Activated CD8-positive, alpha-beta memory T cell treated with anti-CD3 and anti-CD28 coated beads, Interleukin-2, amount 50 U/mL, for 48 hours (primary cell): Measurements from ENCODE around the gene SPOP.
"Not testable (repeated sequence)": the region's sequence is repeated elsewhere in the genome, so short reads cannot be mapped to it uniquely, and the experiment has no call there.

Experiments
- DNase-seq: peaks from one replicate; pipeline ENCODE4 v3.0.0-alpha.2; 2020

SPOP gene

DNA sequence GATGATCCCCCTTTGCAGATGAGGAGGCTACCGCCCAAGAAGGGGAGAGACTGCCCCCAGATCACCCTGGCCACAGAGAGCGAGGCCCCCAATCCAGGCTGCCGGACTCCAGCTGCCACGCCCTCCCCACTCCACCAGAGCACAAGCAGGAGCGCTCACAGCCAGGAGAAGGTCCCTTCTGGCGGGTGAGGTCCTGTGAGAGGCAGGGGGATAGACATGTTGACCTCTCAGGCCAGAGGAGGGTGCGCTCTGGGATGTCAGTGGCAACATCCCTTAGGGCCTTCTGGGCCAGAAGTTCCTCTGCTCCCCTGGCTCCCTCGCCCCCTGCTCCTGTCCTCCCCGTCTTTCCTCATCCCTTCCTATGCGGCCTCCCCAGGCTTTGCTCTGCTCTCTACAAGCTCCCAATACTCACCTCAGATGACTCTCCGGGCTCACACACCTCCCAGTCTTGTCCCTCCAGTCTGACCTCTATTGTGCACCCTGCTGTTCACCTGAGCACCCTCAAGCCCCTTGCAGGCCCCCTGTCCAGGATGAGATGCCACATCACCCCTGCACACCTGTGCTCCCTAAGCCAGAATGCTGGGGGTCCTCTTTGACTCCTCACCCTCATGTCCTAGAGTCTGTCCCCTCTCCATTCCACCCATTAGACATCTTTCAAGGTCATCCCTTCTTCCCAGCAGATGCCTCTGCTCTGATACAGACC is 107.2 kb downstream of the SPOP start:
- DNase-seq = no peak

DNA sequence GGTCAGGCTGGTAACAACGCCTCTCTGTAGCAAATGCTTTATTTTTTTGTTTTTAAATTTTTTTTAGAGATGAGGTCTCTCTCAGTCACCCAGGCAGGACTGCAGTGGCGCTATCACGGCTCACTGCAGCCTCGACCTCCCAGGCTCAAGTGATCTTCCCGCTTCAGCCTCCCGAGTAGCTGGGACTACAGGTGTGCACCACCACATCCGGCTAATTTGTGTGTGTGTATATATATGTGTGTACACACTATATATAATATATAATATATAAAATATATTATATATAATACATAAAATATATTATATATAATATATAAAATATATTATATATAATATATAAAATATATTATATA is 109.2 kb downstream of the SPOP start:
- DNase-seq = not testable (repeated sequence)

DNA sequence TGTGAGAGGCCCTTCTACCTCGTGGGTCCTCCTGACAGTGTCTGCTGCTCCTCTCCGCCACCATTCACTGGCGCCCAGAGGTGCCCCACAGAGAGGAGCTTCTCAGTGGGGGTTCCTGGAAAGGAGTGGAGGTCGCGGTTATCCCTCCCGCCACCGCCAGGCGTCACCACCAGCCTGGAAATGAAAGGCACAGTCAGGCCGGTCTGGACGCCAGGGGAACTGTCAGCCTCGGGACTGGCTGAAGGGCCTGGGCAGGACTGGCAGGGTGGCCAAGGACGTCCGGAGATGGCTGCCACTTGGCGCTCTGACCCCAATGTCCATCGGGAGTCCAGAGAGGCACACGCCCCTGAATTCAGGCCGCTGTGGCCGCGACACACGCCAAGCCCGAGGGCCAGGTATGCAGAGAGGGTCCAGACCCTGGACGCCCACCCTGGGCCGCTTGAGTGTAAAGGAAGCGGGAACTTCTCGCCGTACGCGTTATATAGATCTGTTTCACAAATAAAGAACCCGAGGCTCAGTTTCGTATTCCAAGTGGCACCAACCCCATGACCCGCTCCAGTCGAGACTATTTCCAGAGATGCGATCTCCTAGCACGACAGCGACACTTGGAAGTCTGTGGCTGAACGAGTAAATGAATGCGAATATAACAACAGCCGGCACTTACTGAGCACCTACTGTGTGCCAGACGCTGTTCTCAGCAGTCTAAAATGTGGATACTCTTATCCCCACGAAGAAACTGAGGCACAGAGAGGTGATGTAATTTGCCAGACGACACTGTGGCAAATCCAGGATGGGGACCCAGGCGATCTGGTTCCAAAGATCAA is 109.8 kb downstream of the SPOP start:
- peak; percentile 95 for DNase-seq

DNA sequence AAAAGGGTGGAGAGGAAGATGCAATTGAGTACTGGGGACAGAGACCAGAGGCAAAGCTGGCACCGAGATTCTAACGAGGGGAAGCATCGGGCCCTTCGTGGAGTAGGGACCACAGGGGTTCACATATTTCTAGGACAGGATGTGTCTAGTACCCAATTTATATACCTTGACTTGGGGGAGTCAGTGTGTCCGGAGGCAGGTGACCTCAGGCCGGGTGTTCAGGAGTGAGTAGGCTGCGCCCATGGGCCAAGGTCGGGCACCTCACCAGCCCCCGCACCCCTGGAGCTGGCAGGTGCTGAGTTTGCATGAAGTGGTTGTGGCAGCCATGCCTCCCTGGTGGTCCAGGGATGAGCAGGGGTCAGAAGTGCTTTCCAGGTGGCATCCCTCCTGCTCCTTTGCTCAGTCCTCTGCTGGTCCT is 110.8 kb downstream of the SPOP start:
- DNase-seq = peak; percentile 50

DNA sequence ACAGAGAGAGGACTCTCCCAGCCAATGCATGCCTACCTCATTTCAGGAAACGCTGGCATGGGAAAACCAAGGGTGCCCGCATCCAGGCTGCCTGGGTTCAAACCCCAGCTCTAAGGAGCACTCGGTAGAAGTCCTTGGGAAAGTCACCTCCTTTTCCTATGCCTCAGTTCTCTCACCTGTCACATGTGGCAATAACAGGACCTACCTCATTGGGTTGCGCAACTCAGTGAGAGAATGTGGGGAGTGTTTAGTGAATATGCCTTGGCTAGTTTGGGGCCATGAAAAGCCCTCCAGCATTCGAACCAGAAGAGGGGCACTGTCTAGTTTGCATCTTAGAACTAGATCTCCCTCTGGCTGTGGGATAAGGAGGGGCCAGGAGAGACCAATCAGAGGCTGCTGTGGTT is 111.2 kb downstream of the SPOP start:
- no peak for DNase-seq

DNA sequence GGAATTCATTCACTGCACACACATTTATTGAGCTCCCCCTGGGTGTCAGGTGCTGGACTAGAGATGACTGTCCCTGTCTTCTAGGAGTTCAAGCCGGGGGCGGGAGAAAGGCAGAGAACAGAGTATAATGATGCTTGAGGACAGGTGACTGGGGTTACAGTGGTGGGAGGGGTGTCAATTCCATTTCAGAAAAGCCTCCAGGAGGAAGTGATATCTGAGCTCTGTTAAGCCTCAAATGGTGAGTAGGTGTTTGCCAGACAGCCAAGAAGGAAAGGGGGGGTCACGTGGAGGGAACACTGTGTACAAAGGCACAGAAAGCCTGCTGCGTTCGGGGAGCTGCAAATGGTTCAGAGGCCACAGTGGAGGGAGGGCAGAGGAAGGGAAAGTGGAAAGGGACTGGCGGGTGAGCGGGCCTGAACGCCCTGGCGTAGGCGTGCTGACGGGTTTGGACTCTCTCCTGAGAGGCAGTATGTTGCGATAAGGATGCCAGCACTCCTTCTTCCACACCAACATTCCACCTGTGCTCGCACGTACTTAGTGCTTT is 111.9 kb downstream of the SPOP start:
- peak; percentile 57 for DNase-seq

DNA sequence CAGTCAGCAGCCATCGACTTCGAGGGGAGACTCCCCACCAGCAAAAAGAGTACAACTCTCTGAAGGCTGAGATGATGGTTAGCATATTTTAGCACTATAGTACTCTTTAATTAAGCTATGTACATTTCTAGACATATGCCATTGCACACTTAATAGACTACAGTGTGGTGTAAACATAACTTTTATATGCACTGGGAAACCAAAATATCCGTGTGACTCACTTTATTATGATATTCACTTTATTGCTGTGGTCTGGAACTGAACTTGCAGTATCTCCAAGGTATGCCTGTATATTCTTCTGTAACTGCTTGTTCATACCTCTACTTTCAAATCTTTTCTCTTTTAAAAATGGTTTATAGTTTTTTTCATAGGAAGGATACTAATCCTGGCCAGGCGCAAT is 113.3 kb downstream of the SPOP start:
- DNase-seq = no peak

DNA sequence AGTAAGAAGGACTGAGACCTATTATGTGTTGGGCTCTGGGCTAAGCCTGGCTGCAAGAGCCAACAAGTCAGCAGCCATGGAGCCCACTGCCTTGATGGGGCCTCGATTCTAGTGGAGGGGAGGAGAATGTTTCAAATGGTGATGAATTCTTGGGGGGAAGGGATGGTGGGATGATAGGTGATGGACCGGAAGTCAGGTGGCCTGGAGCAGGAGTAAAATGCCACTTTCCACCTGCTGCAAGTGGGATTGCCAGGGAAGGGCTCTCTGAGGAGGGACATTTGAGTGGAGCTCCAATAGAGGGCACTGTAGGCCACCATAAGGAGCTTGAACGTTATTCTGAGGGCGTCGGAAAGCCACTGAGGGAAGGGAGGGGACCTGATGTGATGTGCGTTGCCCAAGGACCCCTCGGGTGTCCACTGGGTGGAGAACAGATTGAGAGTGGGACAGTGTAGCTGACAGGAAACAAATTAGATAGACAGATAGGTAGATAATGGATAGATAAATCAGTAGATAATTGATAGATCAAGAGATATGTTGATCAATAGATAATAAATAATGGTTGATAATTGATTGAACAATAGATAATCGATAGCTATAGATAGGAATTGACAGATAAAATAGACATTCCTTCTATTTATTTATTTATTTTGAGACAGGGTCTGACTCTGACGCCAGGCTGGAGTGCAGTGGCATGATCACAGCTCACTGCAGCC is 120.4 kb downstream of the SPOP start:
- peak; percentile 63 for DNase-seq

DNA sequence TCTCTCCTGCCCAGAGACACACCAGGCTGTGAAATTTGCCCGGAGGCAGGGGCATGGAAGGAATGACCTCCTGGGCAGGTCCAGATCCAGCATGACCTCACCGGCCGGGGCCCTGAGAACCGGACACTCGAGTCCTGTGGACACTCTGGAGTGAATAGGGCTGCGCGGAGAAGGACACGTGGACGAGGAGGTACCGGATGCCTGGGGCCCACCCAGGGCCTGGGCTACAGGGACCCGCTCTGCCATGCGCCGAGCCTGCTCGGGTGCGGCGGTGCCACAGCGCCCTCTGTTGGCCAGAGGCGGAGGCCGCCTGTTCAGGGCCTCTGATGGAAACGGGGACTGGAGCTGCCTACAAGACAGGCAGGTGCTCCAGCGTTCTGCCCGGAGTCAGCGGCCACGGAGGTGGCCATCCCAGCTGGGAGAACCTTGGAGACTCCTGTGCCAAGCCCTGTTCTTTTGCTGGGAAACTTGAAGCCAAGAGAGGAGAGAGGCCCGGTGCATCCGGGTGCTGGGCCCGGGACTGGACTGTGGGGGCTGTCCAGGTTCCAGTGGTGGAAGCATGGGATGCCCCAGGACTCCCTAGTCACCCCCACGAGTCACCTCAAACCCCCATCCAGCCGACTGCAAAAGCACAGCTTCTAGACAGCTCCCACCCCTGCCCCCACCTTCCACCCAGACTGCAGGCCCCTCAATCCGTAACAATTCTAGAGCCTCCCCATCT is 121.5 kb downstream of the SPOP start:
- peak; percentile 99 for DNase-seq

DNA sequence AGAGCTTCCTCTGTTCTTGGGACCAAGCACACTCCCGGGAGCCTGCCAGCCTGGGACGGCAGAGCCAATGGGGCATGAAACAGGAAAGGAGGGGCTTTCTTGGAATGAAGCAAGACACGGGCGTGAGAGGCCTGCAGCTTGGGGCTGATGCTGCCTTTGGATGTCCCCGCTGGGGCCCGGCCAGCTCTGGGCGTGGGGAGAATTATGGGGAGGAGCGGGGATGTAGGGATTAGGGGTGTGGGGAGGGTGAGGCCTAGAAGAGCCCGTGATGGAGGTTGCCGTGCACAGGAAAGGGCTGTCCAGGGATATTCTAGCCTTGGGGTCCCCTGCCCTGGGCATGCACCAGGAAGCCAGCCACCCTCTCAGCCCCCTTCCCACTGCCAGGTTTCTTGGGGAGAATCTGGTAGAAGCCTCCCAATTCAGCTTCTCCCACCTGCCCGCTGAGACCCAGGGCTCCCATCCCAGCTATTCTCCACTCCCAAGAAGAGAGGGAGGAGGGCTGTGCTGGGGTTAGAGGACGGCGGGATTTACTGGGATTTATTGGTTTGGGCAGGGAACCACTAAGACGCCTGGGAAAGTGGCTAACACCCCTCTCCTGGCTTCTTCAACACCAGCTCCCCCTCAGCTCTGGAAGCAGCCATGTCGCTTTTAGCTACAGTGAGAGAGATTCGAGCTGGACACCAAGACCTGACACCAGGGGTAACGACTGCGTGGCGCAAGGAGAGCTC is 122.2 kb downstream of the SPOP start:
- no peak for DNase-seq

DNA sequence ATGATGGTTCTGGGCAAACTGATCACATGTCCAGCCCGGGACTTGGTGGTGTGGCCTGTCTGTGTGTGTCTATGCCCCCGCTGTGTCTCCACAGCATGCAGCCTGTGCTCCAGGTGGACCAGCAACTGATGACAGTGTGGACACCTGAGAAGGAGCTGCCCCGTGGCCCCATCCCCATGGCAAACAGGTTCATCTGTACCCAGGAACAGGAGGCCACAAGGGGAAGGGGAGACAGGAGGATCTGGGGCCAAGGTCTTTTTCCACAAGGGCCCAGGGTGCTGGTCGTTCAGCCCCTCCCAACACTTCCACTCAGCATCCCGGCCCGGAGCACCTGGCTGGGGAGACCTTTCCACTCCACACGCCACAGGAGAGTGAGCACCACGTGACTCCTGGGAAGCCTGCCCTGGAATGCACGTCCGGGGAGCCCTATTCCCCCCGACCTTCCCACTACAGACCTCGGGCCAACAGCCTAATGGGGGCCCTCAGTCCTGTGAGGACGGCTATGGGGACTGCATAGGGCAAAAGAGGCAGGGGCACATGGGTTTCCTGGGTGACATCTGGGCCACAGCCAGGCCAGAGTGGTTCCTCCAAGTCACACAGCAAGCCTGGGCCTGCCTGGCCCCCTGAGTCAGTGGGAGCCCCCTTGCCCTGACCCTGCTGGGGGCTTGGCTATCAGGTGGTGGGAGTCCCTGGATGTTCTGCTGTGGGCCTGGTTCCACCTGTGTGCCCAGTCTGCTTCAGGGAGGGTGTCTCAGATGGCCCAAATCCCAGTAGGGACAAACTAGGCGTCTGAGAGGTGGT is 123.0 kb downstream of the SPOP start:
- no peak for DNase-seq

DNA sequence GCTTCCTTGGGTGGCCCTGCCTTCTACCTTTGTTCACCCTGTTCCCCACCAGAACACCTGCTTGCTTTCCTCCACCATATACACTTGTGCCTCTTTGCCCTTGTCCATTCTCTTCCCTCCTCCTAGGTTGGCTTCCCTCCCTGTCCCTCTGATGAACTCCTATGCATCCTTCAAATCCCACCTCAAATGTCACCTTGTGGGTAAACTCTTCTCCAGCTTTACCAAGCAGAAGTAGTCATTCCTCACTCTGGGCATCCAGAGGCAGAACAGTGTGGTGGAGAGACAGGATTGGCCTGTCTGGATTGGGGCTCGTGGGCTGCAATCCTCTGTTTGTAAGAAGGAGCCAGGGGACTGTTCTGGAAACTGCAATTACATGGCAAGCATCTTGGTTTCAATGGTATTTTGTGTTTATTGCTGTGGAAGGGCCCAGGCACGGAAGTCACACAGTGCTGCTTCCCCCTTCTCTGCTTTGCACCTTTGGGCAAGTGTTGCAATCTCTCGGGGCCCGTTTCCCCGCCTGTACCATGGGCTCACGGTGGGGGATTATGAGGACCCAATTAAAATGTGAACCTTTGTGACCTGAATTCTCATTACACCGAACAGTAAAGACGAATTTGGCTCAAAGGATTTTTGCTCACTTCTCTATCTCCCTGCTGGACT is 124.1 kb downstream of the SPOP start:
- no peak for DNase-seq

DNA sequence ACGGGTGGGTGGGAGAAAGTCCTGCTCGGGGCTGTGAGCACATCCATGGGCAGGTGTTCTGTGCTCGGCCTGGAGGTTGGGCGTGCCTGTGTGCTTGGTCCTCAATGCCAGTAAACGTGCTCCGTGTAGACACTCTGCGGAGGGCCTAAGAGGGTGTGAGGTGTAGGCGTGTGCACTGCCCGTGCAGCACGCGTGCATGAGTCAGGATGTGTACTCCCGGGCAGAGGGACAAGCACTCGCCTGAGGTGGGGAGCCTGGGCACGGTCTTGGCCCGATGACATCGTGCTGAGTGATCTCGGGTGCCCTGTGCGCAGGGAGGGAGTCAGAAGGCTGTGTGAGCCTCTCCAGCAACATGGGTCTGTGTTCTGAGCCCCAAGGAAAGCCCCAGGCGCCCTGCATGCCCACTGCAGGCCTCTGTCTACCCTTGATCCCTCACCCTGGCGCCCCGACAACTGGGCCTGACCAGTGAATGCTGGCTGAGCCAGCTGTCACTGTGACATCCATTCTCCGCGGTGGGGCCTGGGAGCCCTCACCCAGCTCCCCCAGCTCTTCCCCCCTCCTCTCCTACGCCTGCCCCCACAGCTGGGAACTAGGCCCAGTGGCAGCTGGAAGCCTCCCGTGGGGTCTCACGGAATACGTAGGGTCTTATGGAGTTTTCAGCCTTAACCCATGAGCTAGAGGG is 125.7 kb downstream of the SPOP start:
- DNase-seq = no peak

DNA sequence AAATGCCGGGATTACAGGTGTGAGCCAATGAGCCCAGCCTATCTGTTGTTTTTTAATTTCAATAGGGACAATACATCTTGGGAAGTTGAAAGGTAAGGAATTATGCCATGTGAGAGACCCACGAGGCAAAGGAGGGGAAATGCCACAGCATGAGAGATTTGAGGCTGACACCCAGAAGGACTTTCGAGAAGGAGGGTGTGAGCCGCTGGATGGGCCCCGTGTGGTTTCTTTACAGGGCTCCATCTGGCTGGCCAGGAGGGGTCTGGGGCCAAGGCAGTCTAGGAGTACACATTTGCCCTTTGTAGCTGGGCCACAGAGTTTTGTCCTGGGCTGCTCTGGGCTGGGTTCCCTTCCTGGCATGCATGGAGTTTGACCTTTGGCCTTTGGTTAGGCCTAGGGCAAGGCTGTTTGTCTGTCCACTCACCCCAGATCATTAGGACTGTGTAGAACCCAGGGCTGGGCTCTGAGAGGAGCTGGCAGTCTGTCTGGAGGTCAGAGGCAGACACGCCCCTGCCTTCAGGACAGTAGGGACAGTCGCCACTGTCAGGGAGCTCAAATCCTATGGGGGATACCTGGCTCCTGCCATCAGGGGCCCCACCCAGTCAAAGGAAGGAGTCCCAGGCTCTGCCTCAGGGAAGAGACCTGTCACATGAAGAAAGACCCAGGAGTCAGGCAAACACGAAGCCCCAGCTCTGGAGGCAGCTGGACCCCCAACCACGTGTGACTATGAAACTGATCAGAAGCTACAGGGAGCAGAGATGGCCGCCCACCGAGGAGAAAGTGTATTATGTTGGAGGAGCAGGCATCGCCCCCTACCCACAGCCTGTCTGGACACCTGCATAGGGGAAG is 126.5 kb downstream of the SPOP start:
- no peak for DNase-seq

DNA sequence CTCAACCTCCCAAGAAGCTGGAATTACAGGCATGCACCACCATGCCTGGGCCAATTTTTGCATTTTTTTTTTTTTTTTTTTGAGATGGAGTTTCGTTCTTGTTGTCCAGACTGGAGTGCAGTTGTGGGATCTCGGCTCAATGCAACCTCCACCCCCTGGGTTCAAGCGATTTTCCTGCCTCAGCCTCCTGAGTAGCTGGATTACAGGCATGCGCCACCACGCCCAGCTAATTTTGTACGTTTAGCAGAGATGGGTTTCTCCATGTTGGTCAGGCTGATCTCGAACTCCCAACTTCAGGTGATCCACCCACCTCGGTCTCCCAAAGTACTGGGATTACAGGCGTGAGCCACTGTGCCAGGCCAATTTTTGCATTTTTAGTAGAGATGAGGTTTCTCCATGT is 127.1 kb downstream of the SPOP start:
- not testable (repeated sequence) for DNase-seq

DNA sequence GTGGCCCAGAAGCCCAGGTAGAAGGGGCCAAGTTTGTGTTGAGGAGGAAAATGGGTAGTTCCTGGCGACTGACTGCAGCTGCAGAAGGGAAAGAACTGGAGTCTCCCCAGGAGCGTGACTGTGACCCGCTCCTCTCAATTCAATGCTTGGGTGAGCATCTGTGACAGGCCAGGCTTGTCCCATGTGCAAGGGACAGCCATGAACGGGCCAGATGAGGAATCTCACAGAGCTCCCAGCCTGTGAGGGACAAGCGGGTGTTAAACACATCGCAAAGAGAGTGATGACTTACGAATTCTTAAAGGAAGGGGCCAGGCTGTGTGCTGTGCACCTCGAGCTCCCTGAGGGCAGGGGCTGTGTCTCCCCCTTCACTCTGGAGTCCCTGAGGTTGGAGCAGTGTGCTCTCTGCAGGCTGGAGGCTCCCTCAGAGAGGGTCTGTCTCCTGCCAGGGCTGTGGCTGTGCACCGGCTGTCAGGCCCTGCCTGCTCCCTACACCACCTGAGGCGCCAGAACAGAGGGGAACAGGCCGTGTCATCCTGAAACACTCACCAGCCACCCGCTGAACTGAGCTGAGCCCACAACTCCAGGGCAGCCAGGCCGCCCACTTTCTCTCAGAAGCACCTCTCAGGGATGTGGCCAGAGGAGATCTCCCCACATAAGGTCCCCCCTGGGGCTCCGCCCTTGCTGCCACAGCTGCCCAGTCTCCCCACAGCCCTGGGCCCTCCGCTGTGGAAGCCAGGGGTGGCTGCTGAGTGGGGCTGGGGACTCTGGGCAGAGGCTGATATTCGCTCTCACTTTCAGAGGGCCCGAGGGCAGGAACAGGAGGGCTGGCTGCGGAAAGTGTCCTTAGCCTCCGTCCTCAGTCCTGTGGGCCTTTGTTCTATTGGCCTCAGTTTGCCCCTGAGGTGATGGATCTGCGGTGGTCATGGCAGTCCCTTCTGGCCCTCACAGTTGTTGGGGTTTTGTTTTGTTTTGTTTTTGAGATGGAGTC is 127.9 kb downstream of the SPOP start:
- DNase-seq = no peak

DNA sequence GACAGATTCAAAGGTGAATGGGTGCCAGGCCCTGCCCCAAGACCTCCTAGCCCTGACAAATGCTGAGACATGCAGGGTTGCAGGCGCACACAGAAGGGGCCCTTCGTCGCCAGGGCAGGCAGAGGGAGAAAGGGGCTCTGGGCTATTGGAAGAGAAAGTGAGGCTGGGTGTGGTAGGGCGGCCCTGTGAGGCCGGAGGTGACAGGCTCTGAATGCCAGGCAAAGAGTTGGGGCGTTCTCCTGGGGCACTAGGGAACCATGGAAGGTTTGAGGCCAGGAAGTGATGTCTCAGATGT is 128.6 kb downstream of the SPOP start:
- no peak for DNase-seq
